ENCODE data around the gene MYO7B. TPM values are rescaled to one million over a fixed set of nuclear protein-coding genes. Genes with fewer than 3 reads are reported as not detected.
A peak's percentile ranks its signal among the peaks of the same experiment; 100 is the strongest.

Gene MYO7B
- total RNA-seq, 1 donor from 2014 or later = 1.3 TPM

- Histone ChIP-seq H3K36me3 (peaks cover 47 to 53% of the 10 kb centered on the region in 2 donors), H3K4me3 (no peak overlapping the region), H3K27me3 (no peaks in the 10 kb centered on the region), H3K9me3 (no peaks in the 10 kb centered on the region), H3K4me1 (peaks cover 16 to 36% of the 10 kb centered on the region in 2 donors), H3K27ac (peak overlapping the region; percentile 4 to 21)
- intact Hi-C loops (cut with DNase I) = no loop called here
- no peak for TF ChIP-seq CTCF (IDR thresholded peaks at IDR 0.05)
- no peak for DNase-seq (ENCODE audit: low spot score in 2 of 2)
These were observed 120.0 kb downstream of the MYO7B start for GRCh38 chr2:127655209-127656073.

GRCh38 chr2:127656569-127657231 is 121.2 kb downstream of the MYO7B start:
- no peak for DNase-seq (ENCODE audit: low spot score in 2 of 2)
- Histone ChIP-seq H3K27me3 (no peaks in the 10 kb centered on the region), H3K4me1 (peaks cover 23 to 40% of the 10 kb centered on the region in 2 donors), H3K27ac (peak overlapping the region; percentile 3 to 82), H3K36me3 (peaks cover 44 to 53% of the 10 kb centered on the region in 2 donors), H3K9me3 (no peaks in the 10 kb centered on the region), H3K4me3 (no peak overlapping the region)
- TF ChIP-seq CTCF (IDR thresholded peaks at IDR 0.05) = no peak
- intact Hi-C loops (cut with DNase I) = no loop called here

- peaks cover 44 to 49% of the 10 kb centered on the region in 2 donors for H3K36me3 ChIP-seq
- peak overlapping the region; percentile 3 to 82 for H3K27ac ChIP-seq
- H3K27me3 ChIP-seq = no peaks in the 10 kb centered on the region
- no peak overlapping the region for H3K4me3 ChIP-seq
- H3K9me3 ChIP-seq = no peaks in the 10 kb centered on the region
- intact Hi-C loops (cut with DNase I) = no loop called here
- peaks cover 28 to 43% of the 10 kb centered on the region in 2 donors for H3K4me1 ChIP-seq
- no peak for TF ChIP-seq CTCF (IDR thresholded peaks at IDR 0.05)
- DNase-seq (ENCODE audit: low spot score in 2 of 2) = no peak
These were observed 121.7 kb downstream of the MYO7B start for GRCh38 chr2:127657232-127657595.

- no peak overlapping the region for H3K4me3 ChIP-seq
- H3K4me1 ChIP-seq = peaks cover 33 to 44% of the 10 kb centered on the region in 2 donors
- H3K36me3 ChIP-seq = peaks cover 38 to 47% of the 10 kb centered on the region in 2 donors
- H3K27me3 ChIP-seq = no peaks in the 10 kb centered on the region
- no peak for DNase-seq (ENCODE audit: low spot score in 2 of 2)
- no peak for TF ChIP-seq CTCF (IDR thresholded peaks at IDR 0.05)
- intact Hi-C loops (cut with DNase I) = no loop called here
- H3K9me3 ChIP-seq = no peaks in the 10 kb centered on the region
- peak overlapping the region; percentile 73 to 82 for H3K27ac ChIP-seq
These were observed 122.7 kb downstream of the MYO7B start for GRCh38 chr2:127658146-127658545.

GRCh38 chr2:127658641-127659407 is 123.3 kb downstream of the MYO7B start:
- no peak overlapping the region for H3K4me3 ChIP-seq
- H3K27ac ChIP-seq = peak overlapping the region; percentile 73 to 82

More at GRCh38 chr2:127658641-127659407, 123.3 kb downstream of the MYO7B start:
- Histone ChIP-seq H3K9me3 (no peaks in the 10 kb centered on the region), H3K36me3 (peaks cover 31 to 42% of the 10 kb centered on the region in 2 donors), H3K4me1 (peaks cover 38 to 50% of the 10 kb centered on the region in 2 donors), H3K27me3 (no peaks in the 10 kb centered on the region)
- no peak for DNase-seq (ENCODE audit: low spot score in 2 of 2)
- intact Hi-C loops (cut with DNase I) = no loop called here
- no peak for TF ChIP-seq CTCF (IDR thresholded peaks at IDR 0.05)
